Measurements from ENCODE around the gene NEK6. TPM values are rescaled to one million over a fixed set of nuclear protein-coding genes. Genes with fewer than 3 reads are reported as not detected.

Gene NEK6
- total RNA-seq, result 38.4 and 78.6 TPM in 2 replicates

DNA sequence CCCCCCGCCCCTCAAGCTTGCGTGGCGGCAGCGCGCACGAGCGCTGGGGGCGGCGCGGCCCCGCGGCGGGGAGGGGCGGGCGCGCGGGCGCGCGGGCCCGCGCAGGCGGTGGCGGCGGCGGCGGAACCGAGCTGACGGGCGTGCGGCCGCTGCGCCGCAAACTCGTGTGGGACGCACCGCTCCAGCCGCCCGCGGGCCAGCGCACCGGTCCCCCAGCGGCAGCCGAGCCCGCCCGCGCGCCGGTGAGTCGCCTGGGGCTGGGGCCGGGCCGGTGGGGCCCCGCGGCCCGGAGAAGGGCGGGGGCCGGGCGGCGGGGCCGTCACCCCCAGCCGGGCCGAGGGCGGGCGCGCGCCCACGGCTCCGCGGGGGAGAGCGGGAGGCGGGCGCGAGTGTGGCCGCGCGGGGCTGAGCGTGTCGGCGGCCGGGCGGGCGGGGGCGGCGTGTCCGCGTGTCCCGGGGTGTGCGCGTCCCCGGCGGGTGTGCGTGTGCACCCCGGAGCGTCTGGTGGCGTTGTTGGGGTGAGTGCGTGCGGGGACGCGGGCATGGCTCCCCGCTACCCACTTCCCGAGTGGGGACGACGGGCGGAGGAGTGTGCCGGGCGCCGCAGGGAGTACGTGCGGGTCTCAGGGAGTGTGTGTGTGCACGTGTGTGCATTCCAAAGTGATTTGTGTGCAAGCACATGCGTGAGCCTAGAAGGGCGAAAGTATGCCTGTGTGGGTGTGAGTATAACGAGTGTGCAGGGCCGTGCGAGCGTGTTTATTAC, at the start of gene NEK6:
Gene NEK6, plus strand, starts transcription at position 106 of the 763 bp plus-strand sequence. CDS start 44,016 bp downstream, outside the sequence.

Other genes starting within 250 kb of the NEK6 start
- not detected in 2 replicates for gene LHX2, start 246.2 kb upstream of the NEK6 start, total RNA-seq
- gene PSMB7, start 157.5 kb downstream of the NEK6 start, total RNA-seq, result 190 and 204 TPM in 2 replicates
- not detected in 2 replicates for gene ADGRD2, start 192.5 kb downstream of the NEK6 start, total RNA-seq
- not detected in 2 replicates for gene NR5A1, start 249.4 kb downstream of the NEK6 start, total RNA-seq